ENCODE measurements around the gene CELF4. TPM values are rescaled to one million over a fixed set of nuclear protein-coding genes. Genes with fewer than 3 reads are reported as not detected.

The CELF4 gene
- total RNA-seq, 2 donors from 2014 or later = not detected

GRCh38 chr18:37486848-37487247, 78.8 kb downstream of the CELF4 start:
- no peaks in the 10 kb centered on the region for H3K9me3 ChIP-seq (ENCODE audit: control insufficient read depth, low read length, poor library complexity, severe bottlenecking)
- H3K4me3 Mint-ChIP-seq = no peak overlapping the region
- peaks cover 63% of the 10 kb centered on the region for H3K27me3 Mint-ChIP-seq
- H3K27ac Mint-ChIP-seq = no peak overlapping the region
- peaks cover 6% of the 10 kb centered on the region for H3K4me1 Mint-ChIP-seq
- DNase-seq (no peak), ATAC-seq (no peak)
- H3K36me3 Mint-ChIP-seq (ENCODE audit: low read depth) = peaks cover 7% of the 10 kb centered on the region

- Mint-ChIP-seq H3K27ac (no peak overlapping the region), H3K27me3 (peaks cover 54% of the 10 kb centered on the region), H3K36me3 (ENCODE audit: low read depth) (peaks cover 7% of the 10 kb centered on the region), H3K4me3 (no peak overlapping the region), H3K4me1 (peaks cover 6% of the 10 kb centered on the region)
- no peak for DNase-seq
- no peaks in the 10 kb centered on the region for H3K9me3 ChIP-seq (ENCODE audit: control insufficient read depth, low read length, poor library complexity, severe bottlenecking)
- ATAC-seq = no peak
These were observed 80.4 kb downstream of the CELF4 start for GRCh38 chr18:37484983-37485834.

- no peaks in the 10 kb centered on the region for H3K9me3 ChIP-seq (ENCODE audit: control insufficient read depth, low read length, poor library complexity, severe bottlenecking)
- no peak overlapping the region for H3K4me3 Mint-ChIP-seq
- peaks cover 46% of the 10 kb centered on the region for H3K27me3 Mint-ChIP-seq
- peaks cover 6% of the 10 kb centered on the region for H3K4me1 Mint-ChIP-seq
- ATAC-seq = no peak
- DNase-seq = no peak
- no peak overlapping the region for H3K27ac Mint-ChIP-seq
- H3K36me3 Mint-ChIP-seq (ENCODE audit: low read depth) = peaks cover 7% of the 10 kb centered on the region
These were observed 81.4 kb downstream of the CELF4 start for GRCh38 chr18:37483984-37484819.

- DNase-seq (no peak), ATAC-seq (no peak)
- Mint-ChIP-seq H3K4me1 (peaks cover 6% of the 10 kb centered on the region), H3K36me3 (ENCODE audit: low read depth) (peaks cover 7% of the 10 kb centered on the region), H3K4me3 (no peak overlapping the region), H3K27me3 (peaks cover 40% of the 10 kb centered on the region), H3K27ac (no peak overlapping the region)
- no peaks in the 10 kb centered on the region for H3K9me3 ChIP-seq (ENCODE audit: control insufficient read depth, low read length, poor library complexity, severe bottlenecking)
These were observed 82.2 kb downstream of the CELF4 start for GRCh38 chr18:37483221-37483971.

- DNase-seq = no peak
- peaks cover 3% of the 10 kb centered on the region for H3K36me3 Mint-ChIP-seq (ENCODE audit: low read depth)
- H3K4me3 Mint-ChIP-seq = no peak overlapping the region
- peaks cover 38% of the 10 kb centered on the region for H3K27me3 Mint-ChIP-seq
- peaks cover 3% of the 10 kb centered on the region for H3K4me1 Mint-ChIP-seq
- no peak overlapping the region for H3K27ac Mint-ChIP-seq
- no peak for ATAC-seq
- no peaks in the 10 kb centered on the region for H3K9me3 ChIP-seq (ENCODE audit: control insufficient read depth, low read length, poor library complexity, severe bottlenecking)
These were observed 83.2 kb downstream of the CELF4 start for GRCh38 chr18:37482433-37482832.

- H3K4me3 Mint-ChIP-seq = no peak overlapping the region
- H3K9me3 ChIP-seq (ENCODE audit: control insufficient read depth, low read length, poor library complexity, severe bottlenecking) = no peaks in the 10 kb centered on the region
- no peak for ATAC-seq
- H3K27me3 Mint-ChIP-seq = peaks cover 36% of the 10 kb centered on the region
- H3K36me3 Mint-ChIP-seq (ENCODE audit: low read depth) = peaks cover 3% of the 10 kb centered on the region
- peaks cover 3% of the 10 kb centered on the region for H3K4me1 Mint-ChIP-seq
- DNase-seq = no peak
- no peak overlapping the region for H3K27ac Mint-ChIP-seq
These were observed 83.6 kb downstream of the CELF4 start for GRCh38 chr18:37482002-37482401.

- no peak overlapping the region for H3K27ac Mint-ChIP-seq
- no peaks in the 10 kb centered on the region for H3K9me3 ChIP-seq (ENCODE audit: control insufficient read depth, low read length, poor library complexity, severe bottlenecking)
- ATAC-seq = no peak
- H3K4me1 Mint-ChIP-seq = peaks cover 3% of the 10 kb centered on the region
- no peak for DNase-seq
- peaks cover 3% of the 10 kb centered on the region for H3K36me3 Mint-ChIP-seq (ENCODE audit: low read depth)
- H3K27me3 Mint-ChIP-seq = peaks cover 36% of the 10 kb centered on the region
- H3K4me3 Mint-ChIP-seq = no peak overlapping the region
These were observed 84.1 kb downstream of the CELF4 start for GRCh38 chr18:37481491-37481890.

- ATAC-seq = no peak
- Mint-ChIP-seq H3K27ac (no peak overlapping the region), H3K36me3 (ENCODE audit: low read depth) (peaks cover 3% of the 10 kb centered on the region), H3K27me3 (peaks cover 31% of the 10 kb centered on the region), H3K4me1 (peaks cover 1% of the 10 kb centered on the region), H3K4me3 (no peak overlapping the region)
- DNase-seq = no peak
- no peaks in the 10 kb centered on the region for H3K9me3 ChIP-seq (ENCODE audit: control insufficient read depth, low read length, poor library complexity, severe bottlenecking)
These were observed 84.5 kb downstream of the CELF4 start for GRCh38 chr18:37481072-37481471.

- no peak overlapping the region for H3K27ac Mint-ChIP-seq
- no peak overlapping the region for H3K4me3 Mint-ChIP-seq
- ATAC-seq (no peak), DNase-seq (no peak)
- no peaks in the 10 kb centered on the region for H3K9me3 ChIP-seq (ENCODE audit: control insufficient read depth, low read length, poor library complexity, severe bottlenecking)
- H3K4me1 Mint-ChIP-seq = no peaks in the 10 kb centered on the region
- H3K36me3 Mint-ChIP-seq (ENCODE audit: low read depth) = no peaks in the 10 kb centered on the region
- peaks cover 30% of the 10 kb centered on the region for H3K27me3 Mint-ChIP-seq
These were observed 88.8 kb downstream of the CELF4 start for GRCh38 chr18:37476611-37477295.

- H3K4me3 Mint-ChIP-seq = no peak overlapping the region
- no peaks in the 10 kb centered on the region for H3K9me3 ChIP-seq (ENCODE audit: control insufficient read depth, low read length, poor library complexity, severe bottlenecking)
- H3K4me1 Mint-ChIP-seq = no peaks in the 10 kb centered on the region
- no peak overlapping the region for H3K27ac Mint-ChIP-seq
- H3K36me3 Mint-ChIP-seq (ENCODE audit: low read depth) = no peaks in the 10 kb centered on the region
- DNase-seq (no peak), ATAC-seq (no peak)
- peaks cover 35% of the 10 kb centered on the region for H3K27me3 Mint-ChIP-seq
These were observed 89.4 kb downstream of the CELF4 start for GRCh38 chr18:37476182-37476581.

GRCh38 chr18:37473195-37473840, 92.3 kb downstream of the CELF4 start:
- H3K4me1 Mint-ChIP-seq = no peaks in the 10 kb centered on the region
- peaks cover 32% of the 10 kb centered on the region for H3K27me3 Mint-ChIP-seq
- no peak overlapping the region for H3K4me3 Mint-ChIP-seq
- H3K9me3 ChIP-seq (ENCODE audit: control insufficient read depth, low read length, poor library complexity, severe bottlenecking) = no peaks in the 10 kb centered on the region
- H3K36me3 Mint-ChIP-seq (ENCODE audit: low read depth) = no peaks in the 10 kb centered on the region
- ATAC-seq = no peak
- no peak overlapping the region for H3K27ac Mint-ChIP-seq
- no peak for DNase-seq

- no peaks in the 10 kb centered on the region for H3K9me3 ChIP-seq (ENCODE audit: control insufficient read depth, low read length, poor library complexity, severe bottlenecking)
- no peaks in the 10 kb centered on the region for H3K36me3 Mint-ChIP-seq (ENCODE audit: low read depth)
- H3K27ac Mint-ChIP-seq = no peak overlapping the region
- ATAC-seq = no peak
- no peaks in the 10 kb centered on the region for H3K4me1 Mint-ChIP-seq
- peaks cover 23% of the 10 kb centered on the region for H3K27me3 Mint-ChIP-seq
- DNase-seq = no peak
- H3K4me3 Mint-ChIP-seq = no peak overlapping the region
These were observed 94.0 kb downstream of the CELF4 start for GRCh38 chr18:37471637-37472036.

Data from T-helper 17 cell (primary cell).